ENCODE measurements around the gene MAGEA6.
"Not testable (repeated sequence)": the region's sequence is repeated elsewhere in the genome, so short reads cannot be mapped to it uniquely, and the experiment has no call there.

The MAGEA6 gene, protein sequence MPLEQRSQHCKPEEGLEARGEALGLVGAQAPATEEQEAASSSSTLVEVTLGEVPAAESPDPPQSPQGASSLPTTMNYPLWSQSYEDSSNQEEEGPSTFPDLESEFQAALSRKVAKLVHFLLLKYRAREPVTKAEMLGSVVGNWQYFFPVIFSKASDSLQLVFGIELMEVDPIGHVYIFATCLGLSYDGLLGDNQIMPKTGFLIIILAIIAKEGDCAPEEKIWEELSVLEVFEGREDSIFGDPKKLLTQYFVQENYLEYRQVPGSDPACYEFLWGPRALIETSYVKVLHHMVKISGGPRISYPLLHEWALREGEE

DNA sequence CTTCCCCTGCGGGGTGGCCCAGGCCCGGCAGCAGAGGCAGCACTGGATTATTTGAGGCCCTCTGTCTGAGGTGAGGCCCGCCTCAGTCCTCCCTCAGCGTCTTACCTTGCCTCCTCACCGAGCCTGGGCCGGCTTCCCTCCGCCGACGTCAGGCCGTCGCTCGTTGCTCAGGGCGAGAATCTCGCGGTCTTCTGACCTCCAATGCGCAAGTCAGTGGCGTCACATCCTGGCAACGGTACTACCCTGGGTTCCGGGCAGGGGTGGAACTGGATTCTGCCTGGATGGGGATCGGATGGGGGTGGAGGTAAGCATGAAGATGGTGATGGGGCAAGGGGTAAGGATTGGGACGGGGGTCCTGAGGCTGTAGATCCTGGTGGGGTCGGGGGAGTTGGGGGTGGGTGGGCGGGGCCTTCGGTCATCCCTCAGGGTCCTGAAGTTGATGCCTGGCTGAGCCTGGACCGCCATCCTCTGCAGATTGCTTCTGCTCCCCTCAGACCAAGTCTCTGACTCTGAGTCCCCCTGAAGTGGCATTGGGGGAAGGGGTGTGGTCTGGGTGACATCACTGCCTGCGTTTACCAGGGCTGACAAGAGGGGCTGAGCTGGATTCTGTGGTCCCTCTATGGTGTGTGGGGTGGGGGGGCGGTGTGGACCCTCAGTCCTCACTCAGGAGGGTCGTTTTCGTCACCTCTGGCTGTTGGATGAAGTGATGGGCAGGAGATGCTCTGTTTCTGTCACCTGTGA is at the start of gene MAGEA6:
MAGEA6 (minus strand) TSS at position 141 of the 741 bp plus-strand sequence. CDS start 2,039 bp downstream, outside the sequence.
- not testable (repeated sequence) for DNase-seq (ENCODE audit: low read depth, low spot score)

DNA sequence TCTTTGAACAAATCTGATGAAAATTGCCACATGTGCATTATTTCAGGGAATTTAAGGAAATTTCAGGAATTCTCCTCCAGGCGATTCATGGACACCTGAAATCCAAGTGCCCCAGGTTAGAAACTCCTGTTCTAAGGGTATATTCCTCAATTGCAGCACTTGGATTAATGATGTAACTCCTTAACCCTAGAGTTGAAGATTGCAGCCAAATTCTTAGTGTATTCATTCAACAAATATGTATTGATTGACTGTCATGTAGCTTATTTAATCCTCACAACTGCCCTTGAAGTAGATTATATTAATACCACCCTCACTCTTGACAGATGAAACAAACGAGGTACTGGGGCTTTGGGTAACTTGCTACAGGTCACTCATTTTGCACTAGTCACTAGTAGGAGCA is 49.8 kb upstream of the MAGEA6 start:
- DNase-seq (ENCODE audit: low read depth, low spot score), result no peak

DNA sequence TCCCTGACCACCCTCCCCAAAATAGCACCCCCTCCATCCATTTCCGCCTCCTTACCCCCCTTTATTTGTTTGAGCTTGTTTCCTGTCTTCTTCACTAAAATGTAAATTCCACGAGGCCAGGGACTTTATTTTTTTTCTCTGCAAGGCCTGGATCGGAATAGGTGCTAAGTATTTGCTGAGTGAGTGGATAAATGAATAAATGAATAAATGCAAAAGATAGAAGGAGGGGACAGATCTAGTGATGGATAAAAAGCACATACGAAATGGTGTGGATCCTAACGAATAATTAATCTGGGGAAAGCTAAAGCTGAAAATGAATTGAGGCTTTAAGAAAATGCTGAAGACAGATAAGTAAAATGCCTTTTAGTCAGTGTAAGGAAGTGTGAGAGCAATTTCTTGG is 48.9 kb upstream of the MAGEA6 start:
- no peak for DNase-seq (ENCODE audit: low read depth, low spot score)

DNA sequence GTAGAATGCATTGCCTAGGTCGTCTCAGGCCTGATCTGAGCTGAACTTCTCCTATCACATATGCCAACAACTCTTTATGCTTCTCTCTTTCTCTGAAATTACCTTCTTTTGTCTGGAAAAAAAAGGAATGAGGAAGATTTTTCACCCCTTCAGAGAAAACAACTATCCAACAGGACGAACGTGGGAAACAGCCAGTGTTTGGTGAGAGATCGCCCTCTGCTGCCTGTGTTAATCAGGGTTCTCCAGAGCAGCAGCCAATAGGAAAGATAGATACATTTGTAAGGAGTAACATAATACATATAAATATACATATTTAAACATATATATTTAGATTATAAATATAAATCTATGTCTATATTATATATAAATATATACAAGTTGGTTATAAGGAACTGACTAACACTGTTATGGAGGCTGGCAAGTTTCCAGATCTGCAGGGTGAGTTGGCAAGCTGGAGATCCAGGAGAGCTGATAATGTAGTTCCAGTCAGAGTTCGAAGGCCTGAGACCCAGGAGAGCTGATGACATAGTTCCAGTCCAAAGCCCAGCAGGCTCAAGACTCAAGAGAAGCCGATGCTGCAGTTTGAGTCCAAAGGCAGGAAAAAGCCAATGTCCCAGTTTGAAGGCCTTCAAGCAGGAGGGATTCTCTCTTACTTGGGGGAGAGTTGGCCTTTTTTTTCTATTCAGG is 47.7 kb upstream of the MAGEA6 start:
- no peak for DNase-seq (ENCODE audit: low read depth, low spot score)

DNA sequence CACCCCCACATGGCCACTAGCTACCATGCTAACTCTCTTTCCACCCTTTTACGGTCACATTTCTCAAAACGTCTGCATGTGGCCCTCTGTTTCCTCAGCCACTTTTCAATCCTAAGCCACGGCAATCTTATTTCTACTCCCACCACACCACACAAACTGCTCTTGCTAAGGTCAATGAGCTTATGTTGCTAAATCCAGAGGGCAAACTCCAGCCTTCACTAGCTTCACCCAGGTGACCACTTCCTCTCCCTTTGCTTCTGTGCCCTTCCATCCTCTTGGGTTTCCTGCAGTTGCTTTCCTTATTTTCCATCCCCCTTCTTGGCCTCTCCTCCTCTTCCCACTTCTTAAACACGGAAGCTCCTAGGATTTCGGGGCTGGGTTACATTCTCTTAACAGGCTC is 44.6 kb upstream of the MAGEA6 start:
- no peak for DNase-seq (ENCODE audit: low read depth, low spot score)

DNA sequence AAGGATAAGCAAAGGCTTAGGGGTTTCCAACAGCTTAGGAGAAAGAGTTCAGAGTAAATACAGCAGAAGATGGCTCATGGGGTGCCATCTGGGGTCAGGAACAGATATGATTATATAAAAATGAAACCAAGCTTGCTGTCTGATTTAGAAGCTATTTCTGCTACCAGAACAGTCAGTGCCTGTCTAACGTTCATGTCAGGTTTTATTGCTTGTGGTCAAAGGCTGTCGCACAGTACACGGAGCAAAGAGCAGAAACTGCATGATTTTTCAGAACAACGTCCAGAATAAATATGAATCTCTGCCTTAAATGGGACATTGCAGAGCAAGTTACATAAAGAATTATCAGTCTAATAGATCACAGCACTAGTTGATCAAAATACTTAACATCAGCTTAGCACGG is 43.7 kb upstream of the MAGEA6 start:
- no peak for DNase-seq (ENCODE audit: low read depth, low spot score)

DNA sequence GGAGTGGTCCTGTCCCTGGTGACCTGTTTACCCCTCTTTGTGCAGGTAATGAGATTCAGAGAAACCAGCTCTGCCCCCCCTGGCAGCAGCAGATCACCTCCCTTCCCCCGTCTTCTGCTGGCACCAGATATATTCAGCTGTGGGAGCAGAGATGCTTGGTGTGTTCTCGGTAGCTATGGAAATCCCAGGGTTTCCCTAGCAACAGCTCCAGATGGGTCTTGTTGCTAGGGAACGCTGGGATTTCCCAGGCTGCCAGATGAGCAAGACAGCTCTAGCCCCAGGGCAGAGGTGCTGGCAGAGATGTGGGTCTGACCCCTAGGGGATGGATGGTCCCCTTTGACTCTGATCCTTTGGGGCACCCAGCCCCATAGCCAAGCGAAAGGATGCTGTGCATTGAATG is 40.9 kb upstream of the MAGEA6 start:
- DNase-seq (ENCODE audit: low read depth, low spot score), result no peak

DNA sequence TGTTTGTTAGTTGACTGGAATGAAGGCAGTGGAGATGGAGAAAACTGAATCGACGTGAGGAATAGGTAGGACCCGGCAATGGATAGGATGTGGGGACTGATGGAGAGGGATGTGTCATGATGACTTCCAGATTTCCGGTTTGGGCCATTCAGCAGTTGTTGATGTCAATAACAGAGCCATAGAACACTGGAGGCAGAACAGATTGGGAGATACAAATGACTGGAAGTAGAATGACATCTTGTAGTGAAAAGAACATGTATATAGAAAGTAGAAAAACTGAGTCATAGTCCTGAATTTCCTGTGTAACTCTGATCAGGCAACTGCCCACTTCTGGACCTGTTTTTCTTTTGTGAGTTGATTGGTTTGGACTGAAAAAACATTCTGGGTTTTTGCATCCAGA is 36.5 kb upstream of the MAGEA6 start:
- no peak for DNase-seq (ENCODE audit: low read depth, low spot score)

DNA sequence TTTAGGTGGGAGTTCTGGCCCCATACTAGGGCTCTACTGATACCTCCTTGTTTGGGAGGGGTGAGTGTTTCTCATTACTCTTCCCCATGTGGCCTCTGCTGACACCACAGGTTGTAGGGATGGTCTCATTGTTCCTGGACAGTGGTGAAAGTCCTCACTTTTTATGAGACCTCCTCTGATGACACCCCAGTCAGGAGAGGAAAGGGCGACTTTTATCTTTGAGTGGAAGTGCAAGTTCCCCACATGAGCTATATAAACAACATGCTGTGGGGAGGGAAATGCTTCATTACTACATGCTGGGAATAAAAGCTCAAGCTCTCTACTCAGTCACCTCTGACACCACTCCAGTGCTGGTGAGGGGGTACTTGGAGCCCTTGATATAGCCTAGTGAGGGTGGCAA is 29.5 kb upstream of the MAGEA6 start:
- DNase-seq (ENCODE audit: low read depth, low spot score), result no peak

DNA sequence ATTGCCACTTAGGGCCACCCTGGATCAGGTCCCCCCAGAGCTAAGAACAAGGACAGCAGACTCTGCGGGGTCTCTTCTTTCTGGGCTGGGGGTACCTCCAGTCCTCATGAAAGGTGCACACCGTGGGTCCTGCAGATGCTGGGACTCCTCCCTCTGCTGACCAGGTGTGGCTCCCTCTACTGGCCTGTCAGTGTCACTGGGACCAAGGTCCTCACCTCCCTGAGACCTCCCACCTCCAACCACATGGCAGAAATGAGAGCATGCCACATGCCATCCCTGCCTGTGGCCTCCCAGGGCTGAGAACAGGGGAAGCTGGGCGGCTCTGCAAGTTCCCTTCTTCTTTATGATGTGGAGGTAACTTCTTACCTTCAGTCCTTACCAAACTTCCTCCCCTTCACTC is 17.6 kb upstream of the MAGEA6 start:
- not testable (repeated sequence) for DNase-seq (ENCODE audit: low read depth, low spot score)

DNA sequence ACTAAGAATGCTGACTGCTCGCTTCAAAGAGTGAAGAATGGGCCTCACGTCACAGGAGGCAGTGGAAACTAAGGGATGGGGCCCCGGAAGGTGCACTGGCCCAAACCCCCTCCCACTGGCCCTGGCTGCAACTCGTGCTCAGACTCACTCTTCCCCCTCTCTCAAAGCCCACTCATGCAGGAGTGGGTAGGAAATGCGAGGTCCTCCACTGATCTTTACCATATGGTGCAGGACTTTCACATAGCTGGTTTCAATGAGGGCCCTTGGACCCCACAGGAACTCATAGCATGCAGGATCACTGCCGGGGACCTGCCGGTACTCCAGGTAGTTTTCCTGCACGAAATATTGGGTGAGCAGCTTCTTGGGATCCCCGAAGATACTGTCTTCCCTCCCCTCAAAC is 2.9 kb downstream of the MAGEA6 start:
- DNase-seq (ENCODE audit: low read depth, low spot score), result not testable (repeated sequence)

DNA sequence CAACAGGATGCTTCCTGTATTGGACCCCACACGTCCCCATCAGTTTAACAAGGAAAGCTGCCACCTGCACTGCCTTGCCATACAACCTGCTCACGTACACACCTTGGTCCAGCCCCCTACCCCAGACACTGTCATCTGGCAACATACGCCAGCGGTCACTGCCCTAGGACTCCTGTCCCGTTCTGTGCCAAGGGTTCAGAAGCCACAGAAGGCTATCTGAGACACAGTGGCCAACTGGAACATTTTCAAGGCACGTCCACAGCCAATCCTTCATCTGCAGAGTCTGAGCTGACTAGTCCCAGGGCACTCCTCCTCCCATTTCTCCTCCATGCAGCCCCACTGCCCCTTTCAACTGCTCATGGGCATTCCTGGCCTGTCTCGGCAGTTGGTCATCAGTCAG is 7.9 kb downstream of the MAGEA6 start:
- DNase-seq (ENCODE audit: low read depth, low spot score), result not testable (repeated sequence)

DNA sequence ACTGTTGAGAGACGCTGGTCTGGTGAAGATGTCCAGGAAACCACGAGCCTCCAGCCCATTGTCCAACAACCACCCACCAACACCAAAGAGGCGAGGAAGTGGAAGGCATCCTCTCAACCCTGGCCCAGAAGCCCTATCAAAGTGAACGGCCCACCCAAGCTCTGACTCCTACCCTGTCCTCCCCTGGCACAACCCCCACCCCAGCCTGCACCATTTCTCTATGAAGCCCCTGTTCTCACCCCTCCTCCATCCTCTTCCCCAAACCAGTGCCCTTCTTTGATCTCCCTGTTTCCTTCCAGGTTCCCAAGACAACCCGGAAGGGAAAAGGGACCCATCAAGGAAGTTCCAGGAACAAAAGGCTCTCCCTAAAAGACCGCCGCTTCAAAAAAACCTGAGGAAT is 9.9 kb downstream of the MAGEA6 start:
- not testable (repeated sequence) for DNase-seq (ENCODE audit: low read depth, low spot score)

DNA sequence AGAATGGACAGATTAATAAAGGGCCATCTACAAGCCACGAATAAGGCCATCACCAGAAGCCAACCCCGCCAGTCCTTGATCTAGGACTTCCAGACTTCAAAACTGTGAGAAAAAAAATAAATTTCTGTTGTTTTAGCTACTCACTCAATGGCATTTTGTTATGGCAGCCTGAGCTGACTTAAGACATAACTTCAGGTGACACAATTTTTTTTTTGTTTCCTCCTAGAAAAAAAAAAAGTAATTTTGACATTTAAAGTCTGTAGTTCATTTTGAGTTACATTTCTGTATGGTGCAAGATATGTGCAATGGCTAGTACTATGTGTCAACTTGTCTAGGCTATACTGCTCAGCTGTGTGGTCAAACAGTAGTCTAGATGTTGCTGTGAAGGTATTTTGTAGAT is 10.6 kb downstream of the MAGEA6 start, which contains the start of gene CSAG3:
CSAG3 (plus strand) TSS at position 301 of the 400 bp plus-strand sequence.
- not testable (repeated sequence) for DNase-seq (ENCODE audit: low read depth, low spot score)

DNA sequence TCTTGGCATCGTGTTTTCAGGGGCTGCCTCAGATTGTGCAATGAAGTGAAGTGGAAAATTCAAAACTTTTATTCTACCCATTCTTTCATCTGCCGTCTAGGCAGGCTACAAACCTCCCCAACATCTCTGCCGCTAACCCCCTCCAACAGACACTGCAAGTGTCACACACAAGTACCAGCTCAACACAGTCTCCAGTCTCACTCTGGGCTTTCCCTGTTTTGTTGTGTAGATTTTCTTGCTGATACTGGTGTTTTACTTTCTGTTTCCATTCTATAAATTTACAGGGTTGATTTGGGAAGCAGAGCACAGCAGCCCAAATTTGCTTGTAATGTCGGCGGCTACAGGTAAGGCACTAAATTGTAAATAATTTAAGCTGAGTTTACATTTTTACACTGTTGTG is 14.6 kb downstream of the MAGEA6 start:
- DNase-seq (ENCODE audit: low read depth, low spot score), result not testable (repeated sequence)

DNA sequence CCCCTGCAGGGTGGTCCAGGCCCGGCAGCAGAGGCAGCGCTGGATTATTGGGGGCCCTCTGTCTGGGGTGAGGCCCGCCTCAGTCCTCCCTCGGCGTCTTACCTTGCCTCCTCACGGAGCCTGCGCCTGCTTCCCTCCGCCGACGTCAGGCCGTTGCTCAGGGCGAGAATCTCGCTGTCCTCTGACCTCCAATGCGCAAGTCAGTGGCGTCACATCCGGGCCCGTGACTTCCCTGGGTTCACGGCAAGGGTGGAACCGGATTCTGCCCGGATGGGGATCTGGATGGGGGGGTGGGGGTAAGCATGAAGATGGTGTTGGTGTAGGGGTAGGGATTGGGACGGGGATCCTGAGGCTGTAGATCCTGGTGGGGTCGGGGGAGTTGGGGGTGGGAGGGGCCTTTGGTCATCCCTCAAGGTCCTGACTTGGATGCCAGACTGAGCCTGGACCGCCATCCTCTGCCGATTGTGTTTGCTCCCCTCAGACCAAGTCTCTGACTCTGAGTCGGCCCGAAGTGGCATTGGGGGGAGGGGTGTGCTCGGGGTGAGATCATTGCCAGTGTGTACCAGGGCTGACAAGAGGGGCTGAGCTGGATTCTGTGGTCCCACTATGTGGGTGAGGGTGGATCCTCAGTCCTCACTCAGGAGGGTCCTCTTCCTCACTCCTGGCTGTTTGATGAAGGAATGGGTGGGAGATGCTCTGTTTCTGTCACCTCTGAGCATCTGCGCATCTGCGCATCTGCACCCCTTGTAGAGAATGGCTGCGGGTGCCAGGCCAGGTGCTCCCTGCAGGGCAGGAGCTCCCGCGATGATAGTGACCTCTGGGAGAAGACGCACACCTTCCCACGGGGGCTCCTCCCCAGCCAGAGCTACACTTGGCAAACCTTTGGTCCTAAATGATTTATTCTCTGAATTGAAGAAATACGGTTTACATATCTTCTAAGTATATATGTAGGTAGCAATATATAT is 15.5 kb downstream of the MAGEA6 start, which contains the start of gene MAGEA2:
MAGEA2 (minus strand) TSS at position 157 of the 965 bp plus-strand sequence. CDS start 2,479 bp downstream, outside the sequence.
- not testable (repeated sequence) for DNase-seq (ENCODE audit: low read depth, low spot score)

DNA sequence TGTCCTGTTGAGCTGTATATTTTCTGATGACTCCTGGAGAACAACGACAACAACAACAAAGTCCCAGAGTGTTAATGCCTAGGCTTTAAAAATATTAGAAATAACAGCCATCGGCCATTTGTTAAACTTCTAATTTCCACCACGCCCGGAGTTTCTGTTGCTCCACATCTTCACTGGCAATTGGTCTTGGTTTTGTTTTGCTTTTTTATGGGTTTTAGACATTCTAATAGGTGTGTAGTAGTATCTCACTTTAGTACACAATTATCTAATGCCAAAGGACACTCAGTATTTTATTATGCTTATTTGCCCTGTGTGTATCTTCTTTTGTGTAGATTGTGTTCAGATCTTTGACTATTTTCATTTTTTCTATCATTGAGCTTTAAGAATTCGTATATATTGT is 30.9 kb downstream of the MAGEA6 start:
- no peak for DNase-seq (ENCODE audit: low read depth, low spot score)

DNA sequence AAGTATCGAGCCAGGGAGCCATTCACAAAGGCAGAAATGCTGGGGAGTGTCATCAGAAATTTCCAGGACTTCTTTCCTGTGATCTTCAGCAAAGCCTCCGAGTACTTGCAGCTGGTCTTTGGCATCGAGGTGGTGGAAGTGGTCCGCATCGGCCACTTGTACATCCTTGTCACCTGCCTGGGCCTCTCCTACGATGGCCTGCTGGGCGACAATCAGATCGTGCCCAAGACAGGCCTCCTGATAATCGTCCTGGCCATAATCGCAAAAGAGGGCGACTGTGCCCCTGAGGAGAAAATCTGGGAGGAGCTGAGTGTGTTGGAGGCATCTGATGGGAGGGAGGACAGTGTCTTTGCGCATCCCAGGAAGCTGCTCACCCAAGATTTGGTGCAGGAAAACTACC is 33.0 kb downstream of the MAGEA6 start:
- not testable (repeated sequence) for DNase-seq (ENCODE audit: low read depth, low spot score)

DNA sequence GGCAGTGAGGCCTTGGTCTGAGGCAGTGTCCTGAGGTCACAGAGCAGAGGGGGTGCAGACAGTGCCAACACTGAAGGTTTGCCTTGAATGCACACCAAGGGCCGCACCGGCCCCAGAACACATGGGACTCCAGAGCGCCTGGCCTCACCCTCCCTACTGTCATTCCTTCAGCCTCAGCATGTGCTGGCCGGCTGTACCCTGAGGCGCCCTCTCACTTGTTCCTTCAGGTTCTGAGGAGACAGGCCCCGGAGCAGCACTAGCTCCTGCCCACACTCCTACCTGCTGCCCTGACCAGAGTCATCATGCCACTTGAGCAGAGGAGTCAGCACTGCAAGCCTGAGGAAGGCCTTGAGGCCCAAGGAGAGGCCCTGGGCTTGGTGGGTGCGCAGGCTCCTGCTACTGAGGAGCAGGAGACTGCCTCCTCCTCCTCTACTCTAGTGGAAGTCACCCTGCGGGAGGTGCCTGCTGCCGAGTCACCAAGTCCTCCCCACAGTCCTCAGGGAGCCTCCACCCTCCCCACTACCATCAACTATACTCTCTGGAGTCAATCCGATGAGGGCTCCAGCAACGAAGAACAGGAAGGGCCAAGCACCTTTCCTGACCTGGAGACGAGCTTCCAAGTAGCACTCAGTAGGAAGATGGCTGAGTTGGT is 33.5 kb downstream of the MAGEA6 start:
- no peak for DNase-seq (ENCODE audit: low read depth, low spot score)

DNA sequence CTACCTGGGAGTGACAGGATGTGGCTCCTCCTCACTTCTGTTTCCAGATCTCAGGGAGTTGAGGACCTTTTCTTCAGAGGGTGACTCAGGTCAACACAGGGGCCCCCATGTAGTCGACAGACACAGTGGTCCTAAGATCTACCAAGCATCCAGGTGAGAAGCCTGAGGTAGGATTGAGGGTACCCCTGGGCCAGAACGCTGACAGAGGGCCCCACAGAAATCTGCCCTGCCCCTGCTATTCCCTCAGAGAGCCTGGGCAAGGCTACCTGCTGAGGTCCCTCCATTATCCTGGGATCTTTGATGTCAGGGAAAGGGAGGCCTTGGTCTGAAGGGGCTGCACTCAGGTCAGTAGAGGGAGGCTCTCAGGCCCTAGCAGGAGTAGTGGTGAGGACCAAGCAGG is 34.4 kb downstream of the MAGEA6 start:
- no peak for DNase-seq (ENCODE audit: low read depth, low spot score)
